Measurements from ENCODE around the gene KLHL36.

The KLHL36 gene

GRCh38 chr16:84647828-84648594 is at the start of gene KLHL36:
TSS of gene KLHL36 (plus strand) at chr16:84648511. CDS start at chr16:84650868, 2,357 bp downstream.
- DNase-seq = no peak

GRCh38 chr16:84599521-84600202 is 48.6 kb upstream of the KLHL36 start:
- DNase-seq = no peak

- DNase-seq = no peak
Observed at GRCh38 chr16:84600343-84601229, 47.7 kb upstream of the KLHL36 start.

- no peak for DNase-seq
Observed at GRCh38 chr16:84603140-84603816, 45.0 kb upstream of the KLHL36 start.

- no peak for DNase-seq
Observed at GRCh38 chr16:84603940-84604339, 44.4 kb upstream of the KLHL36 start.

- no peak for DNase-seq
Observed at GRCh38 chr16:84604477-84605013, 43.8 kb upstream of the KLHL36 start.

- DNase-seq = no peak
Observed at GRCh38 chr16:84605339-84605848, 42.9 kb upstream of the KLHL36 start.

- no peak for DNase-seq
Observed at GRCh38 chr16:84606081-84606875, 42.0 kb upstream of the KLHL36 start.

GRCh38 chr16:84607061-84607460 is 41.2 kb upstream of the KLHL36 start:
- DNase-seq = no peak

- no peak for DNase-seq
Observed at GRCh38 chr16:84607694-84608093, 40.6 kb upstream of the KLHL36 start.

GRCh38 chr16:84608282-84608681 is 40.0 kb upstream of the KLHL36 start:
- DNase-seq = no peak

GRCh38 chr16:84609563-84610177 is 38.6 kb upstream of the KLHL36 start:
- DNase-seq = no peak

GRCh38 chr16:84610376-84610775 is 37.9 kb upstream of the KLHL36 start:
- DNase-seq = no peak

GRCh38 chr16:84611041-84611440 is 37.3 kb upstream of the KLHL36 start:
- DNase-seq = no peak

GRCh38 chr16:84612686-84613085 is 35.6 kb upstream of the KLHL36 start:
- DNase-seq = no peak

- no peak for DNase-seq
Observed at GRCh38 chr16:84613408-84614072, 34.8 kb upstream of the KLHL36 start.

GRCh38 chr16:84614073-84614459 is 34.2 kb upstream of the KLHL36 start:
- no peak for DNase-seq

GRCh38 chr16:84614623-84614967 is 33.7 kb upstream of the KLHL36 start:
- no peak for DNase-seq

GRCh38 chr16:84614968-84615813 is 33.1 kb upstream of the KLHL36 start:
- no peak for DNase-seq

GRCh38 chr16:84616515-84616914 is 31.8 kb upstream of the KLHL36 start:
- no peak for DNase-seq

Data from NCI-H748 treated with DMSO at 0.1 percent for 48 hours (cell line).